Measurements from ENCODE around the gene MEST. TPM values are rescaled to one million over a fixed set of nuclear protein-coding genes. Genes with fewer than 3 reads are reported as not detected.

Gene MEST
- total RNA-seq, 1 experiment from 2014 or later, result 49.5 TPM

DNA sequence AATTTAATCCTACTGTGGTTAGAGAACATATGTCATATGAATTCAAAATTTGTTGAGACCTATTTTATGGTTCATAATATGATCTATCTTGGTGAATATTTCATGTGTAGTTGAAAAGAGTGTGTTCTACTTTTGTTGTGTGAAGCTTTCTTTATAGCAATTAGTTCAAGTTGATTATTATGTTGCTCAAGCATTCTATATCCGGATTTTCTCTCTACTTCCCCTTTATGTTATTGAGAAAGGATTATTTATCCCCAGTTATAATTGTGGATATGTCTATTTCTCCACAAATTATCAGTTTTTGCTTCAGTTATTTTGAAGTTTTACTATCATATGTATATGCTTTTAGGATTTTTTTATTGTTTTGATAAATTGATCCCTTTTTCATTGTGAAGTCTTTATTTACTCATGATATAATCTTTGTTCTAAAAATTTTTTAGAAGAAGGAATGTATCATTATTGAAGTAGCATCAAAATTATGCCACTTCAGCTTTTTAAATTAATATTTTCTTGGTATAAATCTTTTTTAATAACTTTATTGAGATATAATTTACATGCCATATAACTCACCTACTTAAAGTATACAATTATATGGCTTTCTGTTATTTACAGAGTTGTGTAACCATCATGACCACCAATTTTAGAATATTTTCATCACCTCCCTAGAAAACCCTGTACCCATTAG, 12.0 kb upstream of the MEST start:
- ChIA-PET RAD21 (ENCODE audit: low non-redundant PET in 1 of 2, low total read pairs in 2 of 2, uncharacterized antibody in 2 of 2, unreplicated experiment in 2 of 2) (no interaction called here), POLR2A (no interaction called here)

More for the DNA sequence above, 12.0 kb upstream of the MEST start:
- intact Hi-C loops (cut with micrococcal nuclease), result loop anchor here (10.0 kb wide), 1 partner anchor 205 kb away; no protein-coding TSS in a partner anchor
- no TSS peak for BruUV-seq (replicated peaks)
- Histone ChIP-seq H3K27ac (ENCODE audit: low read depth, low read length) (no peak overlapping the region), H3K9me3 (ENCODE audit: control insufficient read depth in 1 of 2, insufficient read depth in 1 of 2, low read depth in 1 of 2, low read length in 2 of 2) (no peaks in the 10 kb centered on the region), H3K4me3 (replicated peaks in 1 of 2; ENCODE audit: low read depth in 1 of 2, low read length in 2 of 2) (no peak overlapping the region), H3K9me2 (ENCODE audit: insufficient read depth) (no peaks in the 10 kb centered on the region), H2AFZ (ENCODE audit: low read depth, low read length, poor library complexity, severe bottlenecking) (no peak overlapping the region), H3K4me1 (ENCODE audit: control insufficient read depth in 1 of 2, insufficient read depth in 2 of 2, low read length in 2 of 2) (no peaks in the 10 kb centered on the region), H3K9ac (ENCODE audit: low read length) (no peak overlapping the region), H3K27me3 (ENCODE audit: insufficient read depth, low read length) (no peaks in the 10 kb centered on the region), H3K4me2 (ENCODE audit: low read length) (no peak overlapping the region), H3K36me3 (ENCODE audit: control insufficient read depth in 1 of 2, insufficient read depth in 2 of 2, low read length in 2 of 2) (no peaks in the 10 kb centered on the region), H3K79me2 (ENCODE audit: insufficient read depth, low read length) (no peaks in the 10 kb centered on the region), H4K20me1 (ENCODE audit: insufficient read depth) (no peaks in the 10 kb centered on the region)
- CTCF ChIA-PET, result no interaction called here
- DNase-seq (ENCODE audit: low read depth, low spot score), result no peak
- no peak for TF ChIP-seq SIN3A (IDR thresholded peaks at IDR 0.05; ENCODE audit: low read depth)
- TF ChIP-seq, protein P1, sequence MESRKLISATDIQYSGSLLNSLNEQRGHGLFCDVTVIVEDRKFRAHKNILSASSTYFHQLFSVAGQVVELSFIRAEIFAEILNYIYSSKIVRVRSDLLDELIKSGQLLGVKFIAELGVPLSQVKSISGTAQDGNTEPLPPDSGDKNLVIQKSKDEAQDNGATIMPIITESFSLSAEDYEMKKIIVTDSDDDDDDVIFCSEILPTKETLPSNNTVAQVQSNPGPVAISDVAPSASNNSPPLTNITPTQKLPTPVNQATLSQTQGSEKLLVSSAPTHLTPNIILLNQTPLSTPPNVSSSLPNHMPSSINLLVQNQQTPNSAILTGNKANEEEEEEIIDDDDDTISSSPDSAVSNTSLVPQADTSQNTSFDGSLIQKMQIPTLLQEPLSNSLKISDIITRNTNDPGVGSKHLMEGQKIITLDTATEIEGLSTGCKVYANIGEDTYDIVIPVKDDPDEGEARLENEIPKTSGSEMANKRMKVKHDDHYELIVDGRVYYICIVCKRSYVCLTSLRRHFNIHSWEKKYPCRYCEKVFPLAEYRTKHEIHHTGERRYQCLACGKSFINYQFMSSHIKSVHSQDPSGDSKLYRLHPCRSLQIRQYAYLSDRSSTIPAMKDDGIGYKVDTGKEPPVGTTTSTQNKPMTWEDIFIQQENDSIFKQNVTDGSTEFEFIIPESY (IDR thresholded peaks at IDR 0.05; ENCODE audit: extremely low read depth, insufficient replicate concordance, low read length), result no peak
- TF ChIP-seq POLR2A (IDR thresholded peaks at IDR 0.05; ENCODE audit: borderline replicate concordance, extremely low read depth, insufficient read depth, insufficient read length), result no peak
- TF ChIP-seq EZH2 (IDR thresholded peaks at IDR 0.05), result no peak
- TF ChIP-seq, protein P2, sequence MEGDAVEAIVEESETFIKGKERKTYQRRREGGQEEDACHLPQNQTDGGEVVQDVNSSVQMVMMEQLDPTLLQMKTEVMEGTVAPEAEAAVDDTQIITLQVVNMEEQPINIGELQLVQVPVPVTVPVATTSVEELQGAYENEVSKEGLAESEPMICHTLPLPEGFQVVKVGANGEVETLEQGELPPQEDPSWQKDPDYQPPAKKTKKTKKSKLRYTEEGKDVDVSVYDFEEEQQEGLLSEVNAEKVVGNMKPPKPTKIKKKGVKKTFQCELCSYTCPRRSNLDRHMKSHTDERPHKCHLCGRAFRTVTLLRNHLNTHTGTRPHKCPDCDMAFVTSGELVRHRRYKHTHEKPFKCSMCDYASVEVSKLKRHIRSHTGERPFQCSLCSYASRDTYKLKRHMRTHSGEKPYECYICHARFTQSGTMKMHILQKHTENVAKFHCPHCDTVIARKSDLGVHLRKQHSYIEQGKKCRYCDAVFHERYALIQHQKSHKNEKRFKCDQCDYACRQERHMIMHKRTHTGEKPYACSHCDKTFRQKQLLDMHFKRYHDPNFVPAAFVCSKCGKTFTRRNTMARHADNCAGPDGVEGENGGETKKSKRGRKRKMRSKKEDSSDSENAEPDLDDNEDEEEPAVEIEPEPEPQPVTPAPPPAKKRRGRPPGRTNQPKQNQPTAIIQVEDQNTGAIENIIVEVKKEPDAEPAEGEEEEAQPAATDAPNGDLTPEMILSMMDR (IDR thresholded peaks at IDR 0.05 in 2 of 3, conservative IDR thresholded peaks at IDR 0.05 in 1 of 3; ENCODE audit: borderline replicate concordance in 1 of 3, insufficient read depth in 1 of 3, low read depth in 2 of 3, low read length in 2 of 3), result no peak
- no peak for TF ChIP-seq SRF (IDR thresholded peaks at IDR 0.05; ENCODE audit: low read depth)
- TF ChIP-seq SP1 (IDR thresholded peaks at IDR 0.05; ENCODE audit: low read depth), result no peak
- TF ChIP-seq, protein P3, sequence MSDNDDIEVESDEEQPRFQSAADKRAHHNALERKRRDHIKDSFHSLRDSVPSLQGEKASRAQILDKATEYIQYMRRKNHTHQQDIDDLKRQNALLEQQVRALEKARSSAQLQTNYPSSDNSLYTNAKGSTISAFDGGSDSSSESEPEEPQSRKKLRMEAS (IDR thresholded peaks at IDR 0.05), result no peak
- no peak for TF ChIP-seq POLR2AphosphoS5 (IDR thresholded peaks at IDR 0.05; ENCODE audit: low read depth, low read length)
- TF ChIP-seq CBX3 (IDR thresholded peaks at IDR 0.05; ENCODE audit: low read depth), result no peak
- ATAC-seq, result no peak

All from HCT116 (cell line).